Kidney glomerular epithelial cell (primary cell): ENCODE measurements around the gene ALKBH2.

Experiments used
- DNase-seq: peaks from one replicate; lab custom pipeline; 2025; lab: John Stamatoyannopoulos, UW

The ALKBH2 gene

DNA sequence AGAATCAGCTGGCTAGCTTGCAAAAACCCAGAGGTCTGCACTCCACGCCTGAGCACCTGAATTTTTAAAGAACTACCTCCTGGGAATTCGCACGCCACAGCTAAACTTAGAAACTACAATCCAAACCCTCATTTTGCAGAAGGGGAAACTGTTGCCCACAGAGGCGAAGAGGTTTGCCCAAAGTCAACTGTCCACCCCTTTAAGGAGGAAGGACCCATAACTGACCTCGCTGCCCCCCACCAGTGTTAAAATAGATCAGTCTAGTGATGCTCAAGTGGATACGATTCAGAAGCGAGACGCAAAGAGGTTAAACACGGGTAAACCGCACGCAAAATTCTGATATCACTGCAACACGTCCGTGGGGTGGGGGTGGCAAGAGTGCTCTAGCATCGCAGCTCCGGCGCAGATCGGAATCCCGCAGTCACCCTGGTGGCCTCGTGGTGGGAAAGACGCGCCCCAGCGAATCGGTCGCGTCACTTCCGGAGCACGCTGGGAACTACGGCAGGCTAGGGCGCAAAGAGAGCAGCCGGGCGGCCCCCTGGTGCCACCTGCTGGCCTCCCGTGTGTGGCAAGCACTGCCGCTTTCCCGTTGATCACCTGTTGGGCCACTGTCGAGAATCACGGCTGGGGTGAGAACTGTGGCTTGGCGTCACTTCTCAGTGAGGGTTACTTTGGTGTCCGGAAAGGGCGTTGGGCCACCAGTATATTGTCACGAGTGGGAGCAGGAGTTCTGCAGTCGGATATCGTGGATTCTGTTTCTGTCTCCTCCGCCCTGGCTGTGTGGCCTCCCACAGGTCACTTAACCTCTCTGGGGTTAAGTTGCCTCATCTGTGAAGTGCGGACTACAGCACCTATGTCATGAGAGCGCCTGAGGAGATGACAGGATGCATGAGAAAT is at the start of gene ALKBH2:
Gene ALKBH2, minus strand, starts transcription at position 451 of the 897 bp plus-strand sequence. CDS start 686 bp downstream, outside the sequence.
- peak; percentile 87 for DNase-seq

DNA sequence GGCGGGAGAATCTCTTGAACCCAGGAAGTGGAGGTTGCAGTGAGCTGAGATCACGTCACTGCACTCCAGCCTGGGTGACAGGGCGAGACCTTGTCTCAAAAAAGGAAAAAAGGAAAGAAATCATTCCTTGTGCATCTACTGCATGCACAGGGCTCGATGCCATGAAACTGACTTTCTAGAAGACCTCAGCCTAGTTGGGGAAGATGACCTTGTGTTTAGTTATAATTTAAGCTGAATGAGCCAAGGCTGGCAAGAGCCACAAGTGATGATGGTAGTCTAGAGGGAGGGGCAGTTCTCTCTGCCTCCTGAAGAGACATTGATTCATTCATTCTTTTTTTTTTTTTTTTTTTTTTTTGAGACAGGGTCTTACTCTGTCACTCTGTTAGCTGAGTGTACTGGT is 47.3 kb upstream of the ALKBH2 start:
- no peak for DNase-seq

- no peak for DNase-seq
Observed at GRCh38 chr12:109139791-109140190, 46.5 kb upstream of the ALKBH2 start.

DNA sequence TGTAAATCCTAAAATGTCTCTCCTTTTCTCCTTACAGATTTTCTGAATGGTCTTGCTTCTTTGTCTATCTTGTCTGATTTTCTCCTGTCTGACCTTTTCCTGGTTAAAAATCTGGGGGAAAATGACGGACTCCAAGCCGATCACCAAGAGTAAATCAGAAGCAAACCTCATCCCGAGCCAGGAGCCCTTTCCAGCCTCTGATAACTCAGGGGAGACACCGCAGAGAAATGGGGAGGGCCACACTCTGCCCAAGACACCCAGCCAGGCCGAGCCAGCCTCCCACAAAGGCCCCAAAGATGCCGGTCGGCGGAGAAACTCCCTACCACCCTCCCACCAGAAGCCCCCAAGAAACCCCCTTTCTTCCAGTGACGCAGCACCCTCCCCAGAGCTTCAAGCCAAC is 46.1 kb upstream of the ALKBH2 start:
- DNase-seq, result no peak

DNA sequence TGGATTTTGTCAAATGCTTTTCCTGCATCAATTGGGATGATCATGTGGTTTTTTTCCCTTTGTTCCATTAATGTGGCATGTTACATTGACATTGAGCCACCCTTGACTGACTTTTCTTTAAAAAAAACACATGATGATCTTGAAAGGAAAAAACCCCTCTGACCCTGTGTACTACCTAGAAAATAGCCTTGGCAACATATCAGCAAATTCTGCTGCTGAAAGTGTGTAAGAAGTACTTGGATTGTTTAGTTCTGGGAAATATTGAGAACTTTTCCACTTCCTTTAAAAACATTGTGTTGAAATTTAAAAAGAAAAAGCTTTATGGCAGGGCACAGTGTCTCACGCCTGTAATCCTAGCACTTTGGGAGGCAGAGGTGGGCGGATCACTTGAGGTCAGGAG is 43.8 kb upstream of the ALKBH2 start:
- no peak for DNase-seq

GRCh38 chr12:109134186-109134917 is 41.1 kb upstream of the ALKBH2 start:
- DNase-seq, result no peak

GRCh38 chr12:109131154-109132050 is 38.1 kb upstream of the ALKBH2 start:
- DNase-seq, result no peak

GRCh38 chr12:109130297-109131153 is 37.3 kb upstream of the ALKBH2 start:
- no peak for DNase-seq

DNA sequence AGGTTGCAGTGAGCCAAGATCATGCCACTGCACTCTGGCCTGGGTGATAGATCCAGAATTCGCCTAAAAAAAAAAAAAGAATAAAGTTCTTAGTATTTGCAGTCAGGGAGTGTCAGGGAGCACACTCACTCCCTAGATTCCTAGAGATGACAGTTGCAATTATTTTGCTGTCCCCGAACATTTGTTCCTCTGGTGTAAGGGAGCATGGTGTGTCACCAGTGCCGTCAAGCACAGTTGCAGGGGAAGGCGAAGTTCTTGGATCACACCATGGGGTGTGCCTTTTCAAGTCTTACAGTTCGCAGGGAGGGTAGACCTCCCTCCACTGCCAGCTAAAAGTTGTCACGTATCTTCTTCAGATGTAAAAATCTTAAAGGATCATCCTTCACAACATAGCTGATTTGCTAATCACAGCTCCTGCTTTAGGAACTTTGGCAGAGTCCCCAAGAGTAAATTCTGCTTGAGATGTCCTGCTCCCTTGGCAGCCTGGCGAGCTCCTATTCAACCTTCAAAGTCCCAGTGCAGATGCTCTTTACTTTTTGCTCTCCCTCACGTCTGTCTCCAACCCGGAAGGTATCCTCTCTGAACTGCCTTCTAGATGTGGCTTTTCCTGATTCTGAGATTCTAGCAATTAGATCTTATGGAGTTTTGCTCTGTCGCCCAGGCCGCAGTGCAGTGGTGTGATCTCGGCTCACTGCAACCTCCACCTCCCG is 34.4 kb upstream of the ALKBH2 start:
- DNase-seq, result no peak

DNA sequence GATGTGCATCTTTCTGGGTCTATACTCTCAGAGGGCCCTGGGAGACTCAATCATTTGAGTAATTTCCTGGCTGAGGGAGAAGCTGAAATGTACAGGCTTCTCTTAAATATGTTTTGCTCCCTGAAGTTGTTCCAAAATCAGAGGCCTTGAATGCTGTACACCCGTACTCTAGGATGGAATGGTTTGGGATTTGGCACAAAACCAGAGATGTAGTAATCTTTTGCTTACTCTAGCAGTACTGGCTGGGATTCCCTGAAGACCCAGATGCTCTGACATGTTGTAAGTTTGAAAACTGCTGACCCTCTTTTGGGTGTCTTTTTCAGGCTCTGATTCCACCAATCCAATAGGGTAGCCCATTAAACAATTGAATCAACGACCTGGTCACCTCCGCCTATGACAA is 33.5 kb upstream of the ALKBH2 start:
- DNase-seq, result no peak

- DNase-seq, result no peak
Observed at GRCh38 chr12:109125791-109126190, 32.5 kb upstream of the ALKBH2 start.

GRCh38 chr12:109124878-109125648 is 31.8 kb upstream of the ALKBH2 start:
- DNase-seq, result no peak

DNA sequence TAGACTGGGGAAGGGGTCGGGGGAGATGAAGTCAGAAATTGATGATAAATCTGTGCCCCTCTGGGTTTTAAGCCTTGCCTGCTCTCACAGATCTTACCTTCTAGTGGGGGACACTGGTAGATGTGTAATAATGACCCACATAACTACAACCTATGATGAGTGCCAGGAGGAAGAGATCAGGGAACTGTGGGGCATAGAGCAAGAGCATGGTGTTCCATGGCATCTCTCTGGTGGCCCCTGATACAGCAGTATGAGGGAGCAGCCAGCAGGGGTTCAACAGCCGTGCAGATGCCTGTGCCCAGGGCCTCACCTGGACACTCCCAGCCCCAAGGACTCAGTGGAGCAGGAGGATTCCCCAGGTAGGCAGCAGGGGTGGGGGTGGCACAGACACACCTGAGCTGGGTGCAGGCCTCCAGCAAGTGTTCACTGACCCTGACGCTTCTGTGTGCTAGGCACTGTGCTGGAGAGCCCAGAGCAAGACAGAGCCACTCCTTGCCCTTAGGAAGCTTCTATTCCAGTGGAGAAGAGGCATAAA is 28.1 kb upstream of the ALKBH2 start:
- DNase-seq, result no peak

DNA sequence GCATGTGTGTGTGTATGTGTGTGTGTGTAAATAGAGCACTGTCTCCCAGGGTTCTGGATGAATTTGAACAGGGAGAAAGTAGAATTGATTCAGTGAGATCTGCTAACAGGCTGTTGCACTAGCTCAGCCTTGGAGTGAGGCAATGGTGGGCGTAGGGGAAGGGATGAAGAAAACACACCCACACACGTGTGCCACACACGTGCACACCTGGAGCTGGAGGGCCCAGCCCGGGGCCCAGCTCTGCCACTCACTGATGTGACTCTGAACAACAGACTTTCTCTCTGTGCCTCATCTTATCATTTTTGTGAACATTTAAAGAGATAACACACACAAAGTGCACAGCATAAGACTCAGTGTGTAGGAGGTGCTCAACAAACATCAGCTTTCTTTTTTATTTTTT is 27.3 kb upstream of the ALKBH2 start:
- no peak for DNase-seq

DNA sequence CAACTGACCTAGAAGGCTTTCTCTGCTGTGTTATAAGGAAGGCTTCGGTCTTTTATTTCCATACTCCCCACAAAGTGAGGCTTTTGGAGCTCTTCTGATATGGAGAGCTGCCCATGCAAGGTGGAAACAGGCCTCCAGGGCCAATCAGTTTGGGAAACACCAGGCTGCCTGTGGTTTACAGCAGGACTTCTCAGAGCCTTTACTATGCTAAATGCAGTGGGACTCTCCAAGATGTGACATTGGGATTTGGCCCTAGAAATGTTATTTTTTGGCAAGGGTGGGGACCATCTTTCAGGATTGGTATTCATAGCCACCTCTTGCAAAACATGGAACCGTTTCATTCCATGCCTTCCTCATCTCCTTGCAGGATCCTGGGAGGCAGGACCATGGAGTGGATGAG is 26.8 kb upstream of the ALKBH2 start:
- DNase-seq, result no peak

- DNase-seq, result no peak
Observed at GRCh38 chr12:109116611-109116949, 23.3 kb upstream of the ALKBH2 start.

DNA sequence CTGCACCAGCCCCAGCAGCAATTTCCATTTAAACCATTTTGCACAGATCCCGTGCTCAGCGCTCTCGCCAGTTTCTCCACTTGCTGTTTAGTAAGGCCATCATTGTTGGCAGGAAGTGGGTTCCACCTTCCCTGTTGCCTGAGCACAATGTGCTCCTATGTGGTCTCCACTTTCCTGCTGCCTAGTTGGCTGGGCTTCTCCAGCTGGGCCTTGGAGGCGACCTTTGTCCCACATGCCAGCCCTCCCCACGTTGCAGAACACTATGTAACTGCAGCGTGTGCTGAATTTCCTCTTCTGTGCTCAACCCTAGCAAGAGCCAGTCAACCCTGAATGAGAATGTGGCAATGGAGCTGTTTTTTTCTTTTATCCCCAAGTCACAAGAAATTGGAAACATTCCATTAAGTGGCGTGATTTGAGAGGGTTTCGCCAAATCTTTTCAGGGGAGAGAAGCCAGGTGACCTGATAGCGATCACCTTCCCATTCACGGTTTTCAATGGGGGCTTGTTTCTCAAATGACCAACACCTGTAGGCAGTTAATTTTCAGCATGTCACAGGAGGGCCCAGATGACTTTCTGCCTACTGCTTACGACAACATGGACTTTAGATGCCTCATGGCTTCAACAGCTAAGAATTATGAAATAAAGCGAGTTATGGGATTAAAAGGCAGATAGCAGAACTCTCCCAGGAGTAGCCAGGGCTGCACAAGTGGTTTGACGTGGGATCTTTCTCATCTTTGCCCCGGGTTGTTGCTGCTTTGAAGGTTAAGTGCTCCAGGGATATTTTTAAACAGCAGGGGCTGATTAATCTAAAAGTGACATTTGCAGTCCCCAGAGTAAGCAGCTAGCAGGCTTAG is 22.7 kb upstream of the ALKBH2 start, which contains the start of gene ACACB:
Gene ACACB, plus strand, starts transcription at position 830 of the 853 bp plus-strand sequence. CDS start 22,819 bp downstream, outside the sequence.
- no peak for DNase-seq

DNA sequence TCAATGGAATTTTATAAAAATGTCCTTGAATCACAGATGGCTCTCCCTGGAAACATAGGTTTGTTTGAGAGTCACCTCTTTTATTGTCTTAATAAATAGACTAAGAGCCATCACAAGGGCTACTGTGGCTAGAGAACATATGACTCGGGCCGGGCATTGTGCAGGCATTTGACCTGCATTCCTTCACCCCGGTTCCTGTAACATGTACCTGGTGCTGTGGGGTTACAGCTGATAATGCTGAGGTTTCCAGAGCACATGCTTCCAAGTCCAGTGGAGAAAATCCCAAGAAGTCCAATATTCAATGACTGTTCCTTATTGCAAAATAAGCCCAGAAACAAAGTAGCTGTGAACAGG is 22.1 kb upstream of the ALKBH2 start:
- DNase-seq, result no peak

GRCh38 chr12:109114644-109115043 is 21.4 kb upstream of the ALKBH2 start:
- no peak for DNase-seq
